WTC11 (cell line): ENCODE data around the gene FAM43A. TPM values are rescaled to one million over a fixed set of nuclear protein-coding genes. Genes with fewer than 3 reads are reported as not detected.

Source experiments
- ATAC-seq: fragments of 200-7000 bp; cut with Tn5 transposase; 2 replicates; pipeline ENCODE4 v1.10.0; 2021; ENCODE audit warnings: mild to moderate bottlenecking, moderate library complexity
- CTCF ChIA-PET: fragments of 300-600 bp; sonication (Branson Sonifier 250); formaldehyde crosslinking; loops from one replicate; lab custom pipeline; 2021; ENCODE audit warnings: antibody characterized with exemption; lab: Charles Lee
- POLR2A ChIA-PET: fragments of 350-600 bp; sonication (Branson Sonifier 250); formaldehyde crosslinking; loops from one replicate; lab custom pipeline; 2021; ENCODE audit warnings: antibody characterized with exemption; lab: Charles Lee
- DNase-seq: peaks from one replicate; pipeline ENCODE4 v3.0.0; 2021; ENCODE audit warnings: low spot score
- H3K27ac Mint-ChIP-seq: 2 replicates; pipeline ENCODE4 v1.8.0; 2021; ENCODE audit warnings: mixed read lengths
- H3K27me3 Mint-ChIP-seq: 2 replicates; pipeline ENCODE4 v1.8.0; 2021; ENCODE audit warnings: low read depth, mild to moderate bottlenecking, moderate library complexity, mixed read lengths
- H3K36me3 Mint-ChIP-seq: 2 replicates; pipeline ENCODE4 v1.8.0; 2021; ENCODE audit warnings: mixed read lengths
- H3K4me1 Mint-ChIP-seq: 2 replicates; pipeline ENCODE4 v1.8.0; 2022; ENCODE audit warnings: mixed read lengths
- H3K4me3 Mint-ChIP-seq: 2 replicates; pipeline ENCODE4 v1.8.0; 2021; ENCODE audit warnings: mild to moderate bottlenecking, moderate library complexity, mixed read lengths
- H3K9me3 Mint-ChIP-seq: 2 replicates; pipeline ENCODE4 v1.8.0; 2021; ENCODE audit warnings: mixed read lengths
- ARID4B ChIP-seq: sonication (generic); formaldehyde crosslinking; IDR thresholded peaks from 2 replicates; pipeline ENCODE4 v1.8.0; 2023; ENCODE audit warnings: missing genetic modification reagents, mild to moderate bottlenecking, borderline replicate concordance
- CBFB ChIP-seq: sonication (generic); formaldehyde crosslinking; IDR thresholded peaks from 2 replicates; pipeline ENCODE4 v1.8.1; 2022; ENCODE audit warnings: mild to moderate bottlenecking, low read depth, missing genetic modification reagents
- CREB1 ChIP-seq: sonication (generic); formaldehyde crosslinking; IDR thresholded peaks from 2 replicates; pipeline ENCODE4 v1.8.0; 2023; ENCODE audit warnings: mild to moderate bottlenecking, missing genetic modification reagents
- ETV6 ChIP-seq: sonication (generic); formaldehyde crosslinking; IDR thresholded peaks from 2 replicates; pipeline ENCODE4 v1.8.1; 2022; ENCODE audit warnings: mild to moderate bottlenecking, missing genetic modification reagents
- GRHL2 ChIP-seq: fragments of 250-450 bp; sonication (Bioruptor Pico); IDR thresholded peaks from 2 replicates; pipeline ENCODE4 v1.8.0; 2022; ENCODE audit warnings: mild to moderate bottlenecking, moderate library complexity; ENCODE audit not compliant: insufficient replicate concordance, severe bottlenecking
- GTF2I ChIP-seq: fragments of 250-450 bp; sonication (Bioruptor Pico); conservative IDR thresholded peaks from 2 replicates; pipeline ENCODE4 v1.4.0; 2021; ENCODE audit warnings: mild to moderate bottlenecking
- HMGA2 ChIP-seq: fragments of 250-450 bp; sonication (Bioruptor Pico); IDR thresholded peaks from 2 replicates; pipeline ENCODE4 v1.4.0; 2021; ENCODE audit warnings: mild to moderate bottlenecking, moderate library complexity
- IRF2 ChIP-seq: sonication (generic); formaldehyde crosslinking; IDR thresholded peaks from 2 replicates; pipeline ENCODE4 v1.8.0; 2022; ENCODE audit warnings: low read depth, missing genetic modification reagents, borderline replicate concordance
- KAT7 ChIP-seq: sonication (generic); formaldehyde crosslinking; IDR thresholded peaks from 2 replicates; pipeline ENCODE4 v1.8.1; 2023; ENCODE audit warnings: missing genetic modification reagents, mild to moderate bottlenecking, borderline replicate concordance
- MYBL2 ChIP-seq: sonication (generic); formaldehyde crosslinking; IDR thresholded peaks from 2 replicates; pipeline ENCODE4 v1.8.1; 2023; ENCODE audit warnings: mild to moderate bottlenecking, moderate library complexity, missing genetic modification reagents
- NFYB ChIP-seq: sonication (generic); formaldehyde crosslinking; conservative IDR thresholded peaks from 2 replicates; pipeline ENCODE4 v1.8.0; 2022; ENCODE audit warnings: low read depth, missing genetic modification reagents
- NR2C2 ChIP-seq: sonication (generic); formaldehyde crosslinking; IDR thresholded peaks from 2 replicates; pipeline ENCODE4 v1.8.0; 2022; ENCODE audit warnings: mild to moderate bottlenecking, missing genetic modification reagents
- OVOL2 ChIP-seq: fragments of 250-450 bp; sonication (Bioruptor Pico); IDR thresholded peaks from 2 replicates; pipeline ENCODE4 v1.9.0; 2021; ENCODE audit warnings: mild to moderate bottlenecking, borderline replicate concordance
- RORB ChIP-seq: fragments of 250-450 bp; sonication (Bioruptor Pico); IDR thresholded peaks from 2 replicates; pipeline ENCODE4 v1.9.0; 2021; ENCODE audit warnings: mild to moderate bottlenecking
- TP53 ChIP-seq: sonication (generic); formaldehyde crosslinking; IDR thresholded peaks from 2 replicates; pipeline ENCODE4 v1.8.1; 2023; ENCODE audit warnings: mild to moderate bottlenecking, missing genetic modification reagents
- ZNF121 ChIP-seq: sonication (generic); formaldehyde crosslinking; IDR thresholded peaks from 2 replicates; pipeline ENCODE4 v1.8.0; 2023; ENCODE audit warnings: missing genetic modification reagents
- ZNF423 ChIP-seq: fragments of 250-450 bp; sonication (Bioruptor Pico); IDR thresholded peaks from 2 replicates; pipeline ENCODE4 v2.1.2; 2022; ENCODE audit warnings: mild to moderate bottlenecking, moderate library complexity
- ZNF512 ChIP-seq: sonication (generic); formaldehyde crosslinking; IDR thresholded peaks from 2 replicates; pipeline ENCODE4 v1.8.1; 2022; ENCODE audit warnings: missing genetic modification reagents, borderline replicate concordance
- ZNF671 ChIP-seq: fragments of 250-450 bp; sonication (Bioruptor Pico); IDR thresholded peaks from 2 replicates; pipeline ENCODE4 v1.8.0; 2021; ENCODE audit warnings: mild to moderate bottlenecking
- total RNA-seq: library from RNA; stranded (reverse); gene quantifications from 3 replicates; pipeline ENCODE4 v1.2.3, GENCODE V29; 2021
- TF ChIP-seq, protein P1 (sequence below): sonication (generic); formaldehyde crosslinking; IDR thresholded peaks from 2 replicates; pipeline ENCODE4 v1.8.0; 2023; ENCODE audit warnings: mild to moderate bottlenecking, missing genetic modification reagents
- TF ChIP-seq, protein P2 (sequence below): sonication (generic); formaldehyde crosslinking; IDR thresholded peaks from 2 replicates; pipeline ENCODE4 v1.8.1; 2022; ENCODE audit warnings: low read depth, missing genetic modification reagents, borderline replicate concordance
- TF ChIP-seq, protein P3 (sequence below): fragments of 250-450 bp; sonication (Bioruptor Pico); IDR thresholded peaks from 2 replicates; pipeline ENCODE4 v1.9.0; 2021; ENCODE audit warnings: mild to moderate bottlenecking

The FAM43A gene
- total RNA-seq, 1 experiment from 2014 or later, result 2.6 TPM

GRCh38 chr3:194675081-194675640, 10.5 kb upstream of the FAM43A start:
- CTCF ChIA-PET, result interaction anchor here (0.8 to 2.3 kb wide), 3 partner anchors 13 to 596 kb away, joined by 3 to 7 read pairs (median 4); partner anchors contain the start of gene XXYLT1
- no peak for ATAC-seq
- H3K27me3 Mint-ChIP-seq, result peaks cover 24% of the 10 kb centered on the region
- POLR2A ChIA-PET, result no interaction called here
- no peaks in the 10 kb centered on the region for H3K9me3 Mint-ChIP-seq
- no peak for TF ChIP-seq NFYB (CRISPR knock-in tag)
- no peak for TF ChIP-seq ZNF512 (CRISPR knock-in tag)
- no peak for TF ChIP-seq OVOL2 (CRISPR knock-in tag)
- TF ChIP-seq, protein P1, sequence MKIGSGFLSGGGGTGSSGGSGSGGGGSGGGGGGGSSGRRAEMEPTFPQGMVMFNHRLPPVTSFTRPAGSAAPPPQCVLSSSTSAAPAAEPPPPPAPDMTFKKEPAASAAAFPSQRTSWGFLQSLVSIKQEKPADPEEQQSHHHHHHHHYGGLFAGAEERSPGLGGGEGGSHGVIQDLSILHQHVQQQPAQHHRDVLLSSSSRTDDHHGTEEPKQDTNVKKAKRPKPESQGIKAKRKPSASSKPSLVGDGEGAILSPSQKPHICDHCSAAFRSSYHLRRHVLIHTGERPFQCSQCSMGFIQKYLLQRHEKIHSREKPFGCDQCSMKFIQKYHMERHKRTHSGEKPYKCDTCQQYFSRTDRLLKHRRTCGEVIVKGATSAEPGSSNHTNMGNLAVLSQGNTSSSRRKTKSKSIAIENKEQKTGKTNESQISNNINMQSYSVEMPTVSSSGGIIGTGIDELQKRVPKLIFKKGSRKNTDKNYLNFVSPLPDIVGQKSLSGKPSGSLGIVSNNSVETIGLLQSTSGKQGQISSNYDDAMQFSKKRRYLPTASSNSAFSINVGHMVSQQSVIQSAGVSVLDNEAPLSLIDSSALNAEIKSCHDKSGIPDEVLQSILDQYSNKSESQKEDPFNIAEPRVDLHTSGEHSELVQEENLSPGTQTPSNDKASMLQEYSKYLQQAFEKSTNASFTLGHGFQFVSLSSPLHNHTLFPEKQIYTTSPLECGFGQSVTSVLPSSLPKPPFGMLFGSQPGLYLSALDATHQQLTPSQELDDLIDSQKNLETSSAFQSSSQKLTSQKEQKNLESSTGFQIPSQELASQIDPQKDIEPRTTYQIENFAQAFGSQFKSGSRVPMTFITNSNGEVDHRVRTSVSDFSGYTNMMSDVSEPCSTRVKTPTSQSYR, result no peak
- TF ChIP-seq KAT7 (CRISPR knock-in tag), result no peak
- no peak for TF ChIP-seq CBFB
- TF ChIP-seq RORB (CRISPR knock-in tag), result no peak
- TF ChIP-seq MYBL2 (CRISPR knock-in tag), result no peak
- TF ChIP-seq, protein P2, sequence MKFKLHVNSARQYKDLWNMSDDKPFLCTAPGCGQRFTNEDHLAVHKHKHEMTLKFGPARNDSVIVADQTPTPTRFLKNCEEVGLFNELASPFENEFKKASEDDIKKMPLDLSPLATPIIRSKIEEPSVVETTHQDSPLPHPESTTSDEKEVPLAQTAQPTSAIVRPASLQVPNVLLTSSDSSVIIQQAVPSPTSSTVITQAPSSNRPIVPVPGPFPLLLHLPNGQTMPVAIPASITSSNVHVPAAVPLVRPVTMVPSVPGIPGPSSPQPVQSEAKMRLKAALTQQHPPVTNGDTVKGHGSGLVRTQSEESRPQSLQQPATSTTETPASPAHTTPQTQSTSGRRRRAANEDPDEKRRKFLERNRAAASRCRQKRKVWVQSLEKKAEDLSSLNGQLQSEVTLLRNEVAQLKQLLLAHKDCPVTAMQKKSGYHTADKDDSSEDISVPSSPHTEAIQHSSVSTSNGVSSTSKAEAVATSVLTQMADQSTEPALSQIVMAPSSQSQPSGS (CRISPR knock-in tag), result no peak
- TF ChIP-seq NR2C2 (CRISPR knock-in tag), result no peak
- no peak for TF ChIP-seq ZNF671
- no peak for TF ChIP-seq CREB1 (CRISPR knock-in tag)
- TF ChIP-seq TP53 (CRISPR knock-in tag), result no peak
- TF ChIP-seq, protein P3, sequence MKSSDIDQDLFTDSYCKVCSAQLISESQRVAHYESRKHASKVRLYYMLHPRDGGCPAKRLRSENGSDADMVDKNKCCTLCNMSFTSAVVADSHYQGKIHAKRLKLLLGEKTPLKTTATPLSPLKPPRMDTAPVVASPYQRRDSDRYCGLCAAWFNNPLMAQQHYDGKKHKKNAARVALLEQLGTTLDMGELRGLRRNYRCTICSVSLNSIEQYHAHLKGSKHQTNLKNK (CRISPR knock-in tag), result no peak
- no peak for TF ChIP-seq IRF2
- TF ChIP-seq GRHL2 (CRISPR knock-in tag), result no peak
- TF ChIP-seq ETV6 (CRISPR knock-in tag), result no peak
- H3K27ac Mint-ChIP-seq, result no peak overlapping the region
- H3K4me1 Mint-ChIP-seq, result peaks cover 9% of the 10 kb centered on the region
- no peak overlapping the region for H3K4me3 Mint-ChIP-seq
- no peak for DNase-seq
- H3K36me3 Mint-ChIP-seq, result 0 out of 2 replicates have a peak, but pooled peaks cover 2% of the 10 kb centered on the region

- ChIA-PET POLR2A (no interaction called here), CTCF (interaction anchor here (0.8 to 2.3 kb wide), 3 partner anchors 12 to 596 kb away, joined by 3 to 7 read pairs (median 4); partner anchors contain the start of gene XXYLT1)
- H3K4me1 Mint-ChIP-seq, result peaks cover 7% of the 10 kb centered on the region
- no peak overlapping the region for H3K27ac Mint-ChIP-seq
- H3K9me3 Mint-ChIP-seq, result no peaks in the 10 kb centered on the region
- H3K27me3 Mint-ChIP-seq, result peaks cover 24% of the 10 kb centered on the region
- ATAC-seq (no peak), DNase-seq (no peak)
- H3K36me3 Mint-ChIP-seq, result 0 out of 2 replicates have a peak, but pooled peaks cover 2% of the 10 kb centered on the region
- no peak overlapping the region for H3K4me3 Mint-ChIP-seq
- TF ChIP-seq ARID4B (CRISPR knock-in tag) (no peak), ZNF671 (no peak), GTF2I (CRISPR knock-in tag) (no peak), OVOL2 (CRISPR knock-in tag) (no peak), ZNF423 (CRISPR knock-in tag) (no peak), ZNF121 (CRISPR knock-in tag) (no peak), HMGA2 (CRISPR knock-in tag) (no peak)
- TF ChIP-seq, protein P3 (CRISPR knock-in tag), result no peak
Measured at GRCh38 chr3:194675680-194676079, 10.0 kb upstream of the FAM43A start.
